ENCODE results near the gene DNMBP.
A peak's percentile ranks its signal among the peaks of the same experiment; 100 is the strongest.
"Not testable (repeated sequence)": the region's sequence is repeated elsewhere in the genome, so short reads cannot be mapped to it uniquely, and the experiment has no call there.

The DNMBP gene

GRCh38 chr10:99993701-99994689, 15.8 kb downstream of the DNMBP start:
- DNase-seq (ENCODE audit: low read depth) = peak; percentile 44

- not testable (repeated sequence) for DNase-seq (ENCODE audit: low read depth)
Observed at GRCh38 chr10:99985637-99986036, 24.1 kb downstream of the DNMBP start.

- no peak for DNase-seq (ENCODE audit: low read depth)
Observed at GRCh38 chr10:99984211-99985034, 25.3 kb downstream of the DNMBP start.

- DNase-seq (ENCODE audit: low read depth) = no peak
Observed at GRCh38 chr10:99983280-99983988, 26.3 kb downstream of the DNMBP start.

DNA sequence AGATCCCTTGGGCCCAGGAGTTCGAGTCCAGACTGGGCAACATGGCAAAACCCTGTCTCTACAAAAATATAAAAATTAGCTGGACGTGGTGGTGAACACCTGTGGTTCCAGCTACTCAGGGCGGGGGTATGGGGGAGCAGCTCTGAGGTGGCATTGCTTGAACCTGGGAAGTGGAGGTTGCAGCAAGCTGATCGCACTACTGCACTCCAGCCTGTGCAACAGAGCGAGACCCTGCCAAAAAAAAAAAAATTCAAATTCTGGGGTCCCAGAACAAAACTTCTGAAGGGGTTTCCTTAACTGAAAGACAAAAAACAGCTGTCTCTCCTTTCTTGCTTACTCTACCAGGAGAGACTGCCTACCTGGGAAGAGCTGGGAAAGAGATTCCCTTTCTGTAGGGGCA, 27.0 kb downstream of the DNMBP start:
- no peak for DNase-seq (ENCODE audit: low read depth)

GRCh38 chr10:99981581-99982199, 28.1 kb downstream of the DNMBP start:
- DNase-seq (ENCODE audit: low read depth) = no peak

DNA sequence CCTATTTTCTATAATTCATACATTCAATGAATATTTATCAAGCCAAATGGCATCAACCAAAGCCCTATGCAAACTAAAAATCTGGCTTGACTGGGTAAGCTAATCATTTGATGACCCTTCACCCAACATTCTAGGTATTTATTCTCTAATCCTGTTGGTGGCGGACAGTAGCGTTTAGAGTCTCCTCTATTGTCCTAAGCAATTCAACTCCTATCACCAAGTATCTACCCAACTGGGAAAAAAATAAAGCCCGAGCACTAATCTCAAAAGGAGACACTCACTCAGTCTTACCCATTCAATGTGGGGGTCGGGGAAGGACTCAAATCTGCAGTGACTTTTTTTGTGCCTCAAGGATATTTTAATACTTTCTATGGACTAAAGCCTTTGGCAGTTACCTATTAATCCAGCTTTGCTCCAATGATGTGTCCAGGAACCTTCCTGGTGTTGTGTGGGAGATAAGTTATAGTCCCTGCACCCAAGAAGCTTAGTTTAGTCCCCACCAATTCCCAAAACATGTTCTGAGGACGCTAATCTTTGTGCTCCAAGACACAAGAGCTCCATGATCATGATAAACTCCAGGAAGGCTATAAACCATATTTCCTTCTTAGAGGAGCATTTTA, 30.6 kb downstream of the DNMBP start:
- DNase-seq (ENCODE audit: low read depth) = no peak

DNA sequence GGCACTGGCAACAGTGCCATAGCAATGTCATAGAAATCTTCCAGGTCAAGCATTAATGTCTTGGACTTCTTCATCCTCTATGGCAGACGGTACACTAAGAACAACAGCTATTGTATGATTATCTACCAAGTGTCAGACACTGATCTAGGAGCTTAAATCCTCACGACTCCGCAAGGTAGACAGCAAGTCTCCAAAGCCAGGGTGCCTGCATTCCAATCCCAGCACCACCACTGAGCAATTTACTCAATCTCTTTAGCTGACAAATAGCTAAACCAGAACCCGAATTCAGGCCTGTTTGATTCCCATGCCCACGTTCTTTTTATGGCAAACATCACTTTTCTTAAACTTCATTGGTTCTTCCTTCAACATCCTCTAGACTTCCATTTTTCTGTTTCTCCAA, 31.8 kb downstream of the DNMBP start:
- DNase-seq (ENCODE audit: low read depth) = no peak

- no peak for DNase-seq (ENCODE audit: low read depth)
Observed at GRCh38 chr10:99976886-99977665, 32.7 kb downstream of the DNMBP start.

- DNase-seq (ENCODE audit: low read depth) = no peak
Observed at GRCh38 chr10:99975942-99976809, 33.6 kb downstream of the DNMBP start.

- DNase-seq (ENCODE audit: low read depth) = no peak
Observed at GRCh38 chr10:99975106-99975829, 34.5 kb downstream of the DNMBP start.

DNA sequence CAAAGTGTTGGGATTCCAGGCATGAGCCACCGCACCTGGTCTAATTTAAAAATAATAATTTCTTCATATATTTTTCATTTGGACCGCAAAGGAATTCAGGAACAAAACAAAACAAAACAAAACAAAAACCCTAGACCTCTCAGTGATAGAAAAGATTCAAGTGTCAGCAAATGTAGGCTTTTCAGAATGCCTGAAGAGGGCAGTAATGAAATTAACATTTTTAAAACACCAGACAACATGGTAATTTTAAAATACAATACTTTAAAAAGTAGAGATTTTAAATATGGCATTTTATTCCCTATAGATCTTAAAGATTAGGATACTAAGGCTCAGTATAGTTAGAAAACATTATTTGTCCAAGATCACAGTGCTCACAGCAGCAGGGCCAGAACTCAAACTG, 36.6 kb downstream of the DNMBP start:
- DNase-seq (ENCODE audit: low read depth) = no peak

- no peak for DNase-seq (ENCODE audit: low read depth)
Observed at GRCh38 chr10:99967961-99968360, 41.8 kb downstream of the DNMBP start.

DNA sequence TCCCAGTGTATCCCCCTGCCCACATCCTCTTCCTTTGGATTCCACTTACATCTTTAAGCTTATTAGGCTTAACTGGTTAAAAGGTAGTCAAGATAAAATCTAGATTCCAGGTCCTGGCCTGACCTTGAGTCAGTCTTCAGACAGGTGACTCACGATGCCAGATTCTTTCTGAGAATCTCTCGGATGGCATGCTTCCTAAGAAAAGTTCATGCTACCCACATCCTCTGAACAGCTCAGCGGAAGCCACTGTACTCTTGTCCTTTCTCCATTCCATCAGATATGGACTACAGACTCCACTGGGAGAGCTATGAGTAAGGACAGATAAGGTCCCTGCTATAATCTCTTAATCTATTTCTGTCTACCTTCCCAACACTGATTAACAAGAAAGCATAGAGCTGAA, 43.4 kb downstream of the DNMBP start:
- no peak for DNase-seq (ENCODE audit: low read depth)

DNA sequence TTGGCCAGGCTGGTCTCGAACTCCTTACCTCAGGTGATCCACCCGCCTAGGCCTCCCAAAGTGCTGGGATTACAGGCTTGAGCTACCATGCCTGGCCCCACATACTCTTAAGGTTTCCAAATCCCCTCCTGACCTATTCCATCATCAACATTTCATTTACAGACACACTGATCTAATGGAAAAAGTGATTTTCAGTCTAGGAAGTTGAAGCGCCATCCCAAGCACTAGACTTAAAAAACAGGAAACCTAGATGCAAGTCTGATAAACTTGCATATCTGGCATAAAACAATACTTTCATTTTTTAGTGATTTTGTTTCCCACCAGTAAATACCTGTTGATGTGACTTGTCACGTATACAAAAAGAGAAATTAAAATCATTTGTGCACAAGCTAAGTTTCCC, 44.0 kb downstream of the DNMBP start:
- DNase-seq (ENCODE audit: low read depth) = no peak

DNA sequence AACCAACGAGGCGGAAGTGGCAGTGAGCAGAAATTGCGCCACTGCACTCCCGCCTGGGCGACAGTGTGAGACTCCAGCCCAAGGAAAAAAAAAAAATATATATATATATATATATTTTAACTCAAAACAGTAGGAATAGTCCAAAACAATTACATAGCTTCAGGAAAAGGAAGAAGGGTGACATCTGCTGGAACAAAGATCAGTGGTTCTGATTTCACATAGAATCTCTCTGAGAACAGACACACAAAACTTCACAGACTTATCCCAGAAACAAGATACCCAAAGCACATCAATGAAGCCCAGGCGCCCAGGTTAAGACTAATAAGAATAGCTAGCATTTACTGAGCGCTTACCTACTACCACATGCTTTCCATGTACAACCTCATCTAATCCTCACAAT, 45.0 kb downstream of the DNMBP start:
- DNase-seq (ENCODE audit: low read depth) = no peak

DNA sequence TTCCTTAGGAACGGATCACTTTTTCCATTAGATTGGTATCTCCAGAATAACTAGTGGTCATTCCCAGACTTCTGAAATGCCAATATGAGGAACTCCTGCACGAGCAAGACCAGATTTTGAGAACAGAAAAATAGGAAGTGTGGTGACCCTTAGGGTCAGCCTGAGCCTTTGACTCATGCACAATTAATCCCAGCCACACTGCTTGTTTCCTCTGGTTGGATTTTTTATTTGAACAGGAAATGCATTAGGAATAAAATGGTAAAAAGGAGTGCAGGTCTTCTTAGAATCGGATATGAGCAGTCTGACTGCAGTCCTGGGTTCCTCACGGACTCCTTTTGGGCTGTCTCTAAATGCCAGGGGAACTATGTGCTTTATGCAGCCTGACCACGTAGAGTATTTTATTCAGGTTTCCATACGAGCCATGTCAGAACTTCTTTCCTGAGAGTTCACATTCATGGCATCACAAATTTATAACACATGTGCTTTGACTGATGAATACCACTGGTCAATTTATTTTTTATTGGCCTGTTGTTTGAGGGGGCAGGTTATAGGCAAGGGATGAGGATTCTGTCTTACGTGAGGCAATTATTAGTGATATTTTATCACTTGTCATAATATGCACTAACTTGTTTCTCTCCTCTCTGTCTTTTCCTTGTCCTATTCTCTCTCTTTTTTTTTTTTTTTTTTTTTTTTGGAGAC, 46.1 kb downstream of the DNMBP start:
- DNase-seq (ENCODE audit: low read depth) = not testable (repeated sequence)

- no peak for DNase-seq (ENCODE audit: low read depth)
Observed at GRCh38 chr10:99958806-99959205, 50.9 kb downstream of the DNMBP start.
